GM13977 (cell line): ENCODE measurements around the gene ERFE.

Source experiments
- DNase-seq: peaks from one replicate; pipeline ENCODE4 v3.0.0; 2012; ENCODE audit warnings: low spot score
- in situ Hi-C: fragments of 300-500 bp; cut with MboI; formaldehyde crosslinking; loops from one replicate; pipeline ENCODE4 v1.12.0; 2022; ENCODE audit warnings: low sequenced_read_pairs, low pct_unique_long_range_greater_than_20kb, mixed read lengths, inconsistent platforms; ENCODE audit not compliant: unreplicated experiment
- TF ChIP-seq, protein P1 (sequence below): IDR thresholded peaks from 2 replicates; pipeline ENCODE4 v1.5.1; 2012; ENCODE audit warnings: mild to moderate bottlenecking, control low read depth; ENCODE audit not compliant: insufficient read depth; ENCODE audit errors: extremely low read depth, missing control alignments

Gene ERFE

DNA sequence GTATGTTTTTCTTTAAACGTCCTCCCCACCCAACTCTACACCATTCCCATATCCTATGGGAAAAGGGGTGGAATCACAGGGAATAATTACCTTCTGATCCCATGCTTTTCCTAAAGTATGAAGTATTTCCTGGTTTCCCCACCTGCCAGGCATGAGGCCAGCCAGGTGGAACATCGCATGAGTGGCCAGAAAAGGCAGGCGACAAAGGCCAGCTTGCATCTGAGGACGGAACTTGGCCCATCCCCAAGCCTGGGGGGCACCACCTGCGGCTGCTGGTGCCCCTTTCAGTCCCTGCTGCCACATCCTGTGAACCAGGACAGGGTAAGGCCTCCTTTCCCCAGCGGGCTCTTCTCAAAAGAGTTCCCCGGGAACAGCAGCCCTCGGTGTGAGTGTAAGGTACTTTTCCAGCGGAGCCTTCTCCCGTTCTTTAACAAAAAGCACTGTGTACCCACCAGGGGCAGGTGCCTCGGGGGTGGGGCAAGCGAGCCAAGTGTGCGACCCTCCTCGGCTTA is 1.2 kb upstream of the ERFE start:
- in situ Hi-C loops: no loop called here
- TF ChIP-seq, protein P1, sequence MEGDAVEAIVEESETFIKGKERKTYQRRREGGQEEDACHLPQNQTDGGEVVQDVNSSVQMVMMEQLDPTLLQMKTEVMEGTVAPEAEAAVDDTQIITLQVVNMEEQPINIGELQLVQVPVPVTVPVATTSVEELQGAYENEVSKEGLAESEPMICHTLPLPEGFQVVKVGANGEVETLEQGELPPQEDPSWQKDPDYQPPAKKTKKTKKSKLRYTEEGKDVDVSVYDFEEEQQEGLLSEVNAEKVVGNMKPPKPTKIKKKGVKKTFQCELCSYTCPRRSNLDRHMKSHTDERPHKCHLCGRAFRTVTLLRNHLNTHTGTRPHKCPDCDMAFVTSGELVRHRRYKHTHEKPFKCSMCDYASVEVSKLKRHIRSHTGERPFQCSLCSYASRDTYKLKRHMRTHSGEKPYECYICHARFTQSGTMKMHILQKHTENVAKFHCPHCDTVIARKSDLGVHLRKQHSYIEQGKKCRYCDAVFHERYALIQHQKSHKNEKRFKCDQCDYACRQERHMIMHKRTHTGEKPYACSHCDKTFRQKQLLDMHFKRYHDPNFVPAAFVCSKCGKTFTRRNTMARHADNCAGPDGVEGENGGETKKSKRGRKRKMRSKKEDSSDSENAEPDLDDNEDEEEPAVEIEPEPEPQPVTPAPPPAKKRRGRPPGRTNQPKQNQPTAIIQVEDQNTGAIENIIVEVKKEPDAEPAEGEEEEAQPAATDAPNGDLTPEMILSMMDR: no peak
- no peak for DNase-seq

DNA sequence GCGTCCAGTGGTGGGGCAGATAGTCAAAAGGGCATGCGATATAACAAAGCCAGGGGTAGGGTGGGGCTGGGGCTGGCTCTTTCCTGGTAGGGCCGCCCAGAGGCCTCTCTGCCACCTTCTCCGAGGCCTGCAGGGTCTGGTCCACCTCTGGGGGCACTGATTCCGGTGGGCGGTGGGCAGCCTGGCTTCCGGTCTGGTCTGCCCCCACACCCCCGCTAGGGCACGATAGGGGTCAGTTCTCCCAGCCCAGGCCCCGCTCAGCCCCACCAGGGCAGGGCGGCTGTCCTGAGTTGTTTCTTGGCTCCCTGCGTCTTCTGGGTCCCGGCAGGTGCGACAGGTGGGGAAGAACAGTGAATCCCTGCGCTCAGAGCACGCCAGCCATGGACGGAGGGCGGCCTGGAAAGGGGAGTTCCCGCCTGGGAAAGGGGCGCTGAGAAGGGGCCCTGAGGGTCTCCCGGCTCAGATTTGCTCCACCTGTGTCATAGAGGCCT is 707 bp upstream of the ERFE start:
- in situ Hi-C loops: no loop called here
- no peak for DNase-seq
- TF ChIP-seq, protein P1: no peak

DNA sequence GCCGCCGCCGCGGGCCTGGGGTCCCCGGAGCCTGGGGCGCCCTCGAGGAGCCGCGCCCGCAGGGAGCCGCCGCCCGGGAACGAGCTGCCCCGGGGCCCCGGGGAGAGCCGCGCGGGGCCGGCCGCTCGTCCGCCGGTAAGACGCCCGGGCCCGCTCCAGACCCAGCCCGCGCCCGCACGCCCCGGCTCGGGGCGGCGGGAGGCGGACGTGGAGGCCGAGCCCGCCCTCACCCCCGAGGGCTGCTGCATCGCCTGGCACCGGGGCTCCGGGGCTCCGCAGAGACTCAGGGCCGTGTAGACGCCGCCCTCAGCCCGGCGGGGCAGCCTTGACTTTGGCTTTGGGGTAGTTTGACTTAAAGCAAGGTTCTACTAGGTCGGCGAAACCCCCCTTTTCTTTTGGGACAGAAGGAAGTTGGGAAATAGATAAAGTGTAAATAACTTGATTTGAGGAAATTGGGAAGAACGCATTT is 335 bp downstream of the ERFE start:
- in situ Hi-C loops: no loop called here
- TF ChIP-seq, protein P1: no peak
- DNase-seq: no peak

DNA sequence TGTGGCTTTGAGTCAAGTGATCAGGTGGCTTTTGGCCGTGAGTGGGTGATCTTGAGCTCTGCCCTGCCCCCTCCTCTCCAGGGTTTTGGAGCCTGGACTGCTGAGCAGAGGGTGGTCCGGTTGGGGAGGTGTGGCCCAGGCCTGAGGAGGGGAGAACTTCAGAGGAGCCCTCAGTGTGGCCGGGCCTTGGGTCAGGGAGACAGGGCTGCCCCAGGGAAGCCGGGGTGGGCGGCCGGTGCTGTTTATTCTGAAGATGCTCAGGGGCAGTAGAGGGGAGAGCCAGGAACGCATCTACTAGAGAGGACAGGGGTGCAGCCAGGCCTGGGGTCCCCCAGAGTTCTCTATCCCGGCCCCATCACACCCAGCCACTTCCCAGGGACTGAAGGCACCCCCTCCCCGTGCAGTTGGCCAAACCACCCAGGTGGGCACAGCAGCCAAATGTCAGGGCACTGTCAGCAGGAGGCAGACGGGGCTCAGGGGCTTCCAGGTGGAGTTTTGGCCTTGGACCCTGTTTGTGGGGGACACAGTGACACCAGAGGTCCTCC is 963 bp downstream of the ERFE start:
- TF ChIP-seq, protein P1: no peak
- DNase-seq: no peak
- in situ Hi-C loops: no loop called here

DNA sequence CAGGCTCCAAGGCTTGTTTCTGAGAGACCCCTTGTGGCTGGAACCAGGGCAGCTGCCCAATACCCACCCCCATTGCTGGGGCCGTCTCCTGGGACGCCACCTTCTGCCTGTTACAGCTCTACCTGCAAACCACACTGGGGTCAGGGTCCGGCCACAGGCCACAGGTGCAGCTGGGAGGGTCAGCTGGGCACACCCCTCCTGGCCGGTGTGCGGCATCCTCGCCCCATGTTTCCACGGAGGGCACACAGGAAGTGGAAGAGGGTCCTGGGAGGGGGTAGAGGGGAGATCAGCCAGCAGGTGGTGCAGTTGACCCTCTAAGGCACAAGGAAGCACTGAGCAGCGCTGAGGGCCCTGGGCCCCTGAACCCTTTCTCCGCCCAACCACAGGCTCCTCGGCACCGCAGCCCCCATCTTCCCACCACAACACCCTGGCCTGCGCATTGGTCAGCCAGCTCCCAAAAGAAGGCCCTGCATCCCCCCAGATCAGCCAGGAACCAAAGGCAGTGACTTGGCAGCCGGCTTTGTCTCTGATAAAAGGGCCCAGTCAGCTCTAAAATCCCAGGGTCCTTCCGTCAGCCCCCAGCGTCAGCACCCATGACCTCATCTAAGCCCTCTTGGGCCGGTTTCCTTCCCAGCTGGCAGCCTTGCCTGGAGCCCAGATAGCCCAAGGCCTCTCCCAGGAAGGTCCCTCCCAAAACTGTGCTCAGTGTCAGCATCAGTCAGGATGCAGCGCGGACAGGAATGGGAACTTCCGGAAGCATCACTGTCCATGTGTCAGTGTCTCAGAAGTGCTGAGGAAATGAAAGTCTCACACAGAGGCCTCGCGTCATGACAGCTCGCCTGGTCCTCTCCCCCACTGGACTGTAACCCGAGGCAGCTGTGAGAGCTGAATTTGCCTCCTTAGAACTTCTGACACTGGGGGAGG is 1.7 kb downstream of the ERFE start:
- no peak for DNase-seq
- in situ Hi-C loops: no loop called here

More for the DNA sequence above, 1.7 kb downstream of the ERFE start:
- TF ChIP-seq, protein P1: peak; percentile 35
